ENCODE measurements around the gene BCL2. TPM values are rescaled to one million over a fixed set of nuclear protein-coding genes. Genes with fewer than 3 reads are reported as not detected.

BCL2 gene
- total and polyA plus RNA-seq, 9 of the 15 experiments (the other 6 are each of a cell fraction or from before 2014, with no cell fraction given) = 0.10 to 1.1 (median 0.65) TPM

- 0 out of 2 replicates have a peak, but pooled peaks have one; percentile 39 for TF ChIP-seq DEAF1 (CRISPR knock-in tag; IDR thresholded peaks at IDR 0.05)
- TF ChIP-seq ZBTB49 (CRISPR knock-in tag; IDR thresholded peaks at IDR 0.05; ENCODE audit: borderline replicate concordance) = no peak
- no peak for TF ChIP-seq MTA2 (IDR thresholded peaks at IDR 0.05; ENCODE audit: low read depth)
- TF ChIP-seq, protein P1, sequence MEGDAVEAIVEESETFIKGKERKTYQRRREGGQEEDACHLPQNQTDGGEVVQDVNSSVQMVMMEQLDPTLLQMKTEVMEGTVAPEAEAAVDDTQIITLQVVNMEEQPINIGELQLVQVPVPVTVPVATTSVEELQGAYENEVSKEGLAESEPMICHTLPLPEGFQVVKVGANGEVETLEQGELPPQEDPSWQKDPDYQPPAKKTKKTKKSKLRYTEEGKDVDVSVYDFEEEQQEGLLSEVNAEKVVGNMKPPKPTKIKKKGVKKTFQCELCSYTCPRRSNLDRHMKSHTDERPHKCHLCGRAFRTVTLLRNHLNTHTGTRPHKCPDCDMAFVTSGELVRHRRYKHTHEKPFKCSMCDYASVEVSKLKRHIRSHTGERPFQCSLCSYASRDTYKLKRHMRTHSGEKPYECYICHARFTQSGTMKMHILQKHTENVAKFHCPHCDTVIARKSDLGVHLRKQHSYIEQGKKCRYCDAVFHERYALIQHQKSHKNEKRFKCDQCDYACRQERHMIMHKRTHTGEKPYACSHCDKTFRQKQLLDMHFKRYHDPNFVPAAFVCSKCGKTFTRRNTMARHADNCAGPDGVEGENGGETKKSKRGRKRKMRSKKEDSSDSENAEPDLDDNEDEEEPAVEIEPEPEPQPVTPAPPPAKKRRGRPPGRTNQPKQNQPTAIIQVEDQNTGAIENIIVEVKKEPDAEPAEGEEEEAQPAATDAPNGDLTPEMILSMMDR (IDR thresholded peaks at IDR 0.05 in 2 of 3, conservative IDR thresholded peaks at IDR 0.05 in 1 of 3; ENCODE audit: insufficient read depth in 2 of 3, low read depth in 1 of 3, low read length in 3 of 3) = peak; percentile 51 to 71 (median 59); a peak in 5 of 6 replicates
- no peak for TF ChIP-seq MXI1 (IDR thresholded peaks at IDR 0.05; ENCODE audit: low read depth, low read length)
- no peak for TF ChIP-seq ESRRB (CRISPR knock-in tag; IDR thresholded peaks at IDR 0.05; ENCODE audit: borderline replicate concordance)
- TF ChIP-seq RUNX1 (IDR thresholded peaks at IDR 0.05; ENCODE audit: low read depth) = no peak
- no peak for TF ChIP-seq NEUROD1 (IDR thresholded peaks at IDR 0.05; ENCODE audit: borderline replicate concordance, low read depth, low read length, partially characterized antibody)
- TF ChIP-seq SAFB (IDR thresholded peaks at IDR 0.05; ENCODE audit: borderline replicate concordance, low read depth, low read length) = no peak
- no peak for TF ChIP-seq TRIM25 (IDR thresholded peaks at IDR 0.05; ENCODE audit: borderline replicate concordance)
- no peak for TF ChIP-seq CREB1 (IDR thresholded peaks at IDR 0.05)
- no peak for TF ChIP-seq CREB1 (CRISPR knock-in tag; IDR thresholded peaks at IDR 0.05)
- TF ChIP-seq SMC3 (conservative IDR thresholded peaks at IDR 0.05; ENCODE audit: insufficient read depth, low read depth, low read length) = peak; percentile 35; the same call in 1 of the 2 replicates
Measured at GRCh38 chr18:63322908-63323634, 3.5 kb upstream of the BCL2 start (continued).

All from K562 (cell line).